ENCODE results near the gene PRKCA.
"Not testable (repeated sequence)": the region's sequence is repeated elsewhere in the genome, so short reads cannot be mapped to it uniquely, and the experiment has no call there.

Gene PRKCA

GRCh38 chr17:66717641-66718058 is 415.2 kb downstream of the PRKCA start:
- no peak for DNase-seq
- Histone ChIP-seq H3K4me3 (no peak overlapping the region), H3K4me1 (no peaks in the 10 kb centered on the region), H3K9me3 (no peaks in the 10 kb centered on the region), H3K27ac (no peak overlapping the region), H3K27me3 (no peaks in the 10 kb centered on the region), H3K36me3 (no peaks in the 10 kb centered on the region)
- intact Hi-C loops (cut with DNase I; ENCODE audit: low total_unique reads), result loop anchor here (5.0 kb wide), 1 partner anchor 190 kb away; no protein-coding TSS in a partner anchor
- no peak for TF ChIP-seq CTCF (IDR thresholded peaks at IDR 0.05)

- no peak for TF ChIP-seq CTCF (IDR thresholded peaks at IDR 0.05)
- DNase-seq, result no peak
- Histone ChIP-seq H3K27ac (no peak overlapping the region), H3K36me3 (no peaks in the 10 kb centered on the region), H3K9me3 (no peaks in the 10 kb centered on the region), H3K27me3 (no peaks in the 10 kb centered on the region), H3K4me3 (no peak overlapping the region), H3K4me1 (peaks cover 0 to 15% (median 11%) of the 10 kb centered on the region in 4 donors)
- intact Hi-C loops (cut with DNase I; ENCODE audit: low total_unique reads), result no loop called here
Measured at GRCh38 chr17:66720027-66720426, 417.6 kb downstream of the PRKCA start.

DNA sequence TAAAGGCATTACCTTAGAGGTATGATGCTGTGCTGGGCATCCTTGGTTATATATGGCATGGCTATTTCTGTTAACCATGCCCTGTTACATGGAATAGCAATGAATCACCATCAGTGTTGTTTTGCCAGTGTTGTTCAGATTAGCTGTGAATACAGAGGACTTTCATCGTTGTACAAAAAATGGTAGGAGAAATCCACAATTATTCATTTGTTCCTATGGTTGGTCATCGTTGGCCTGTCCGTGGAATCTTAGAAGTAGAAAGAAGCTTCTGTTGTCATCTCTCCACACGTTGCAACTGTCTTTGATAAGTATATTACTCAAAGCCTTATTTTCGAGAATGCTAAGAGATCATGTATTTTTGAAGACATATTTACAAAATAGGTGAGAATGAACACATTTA is 418.2 kb downstream of the PRKCA start:
- DNase-seq, result no peak
- Histone ChIP-seq H3K4me1 (peaks cover 0 to 20% (median 15%) of the 10 kb centered on the region in 4 donors), H3K36me3 (no peaks in the 10 kb centered on the region), H3K4me3 (no peak overlapping the region), H3K27ac (no peak overlapping the region), H3K27me3 (no peaks in the 10 kb centered on the region), H3K9me3 (no peaks in the 10 kb centered on the region)
- no peak for TF ChIP-seq CTCF (IDR thresholded peaks at IDR 0.05)
- intact Hi-C loops (cut with DNase I; ENCODE audit: low total_unique reads), result no loop called here

DNA sequence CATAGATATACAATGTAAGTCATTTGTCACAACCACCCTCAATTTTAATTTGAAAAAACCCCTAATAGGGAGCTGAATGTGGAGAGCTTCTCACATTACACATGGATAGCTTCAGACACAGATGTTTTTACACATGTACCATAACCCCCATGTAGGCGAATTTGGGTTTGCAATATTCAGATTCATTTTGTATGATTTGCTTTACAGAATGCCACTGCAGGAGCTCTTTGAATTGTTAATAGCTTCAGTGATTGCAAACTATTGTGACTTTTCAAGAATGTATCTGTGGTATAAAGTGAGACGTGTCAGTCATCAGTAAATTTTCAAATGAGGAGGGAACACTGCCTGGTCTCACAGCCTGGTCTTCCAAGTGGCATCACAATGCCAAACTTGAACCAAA is 419.9 kb downstream of the PRKCA start:
- Histone ChIP-seq H3K27me3 (no peaks in the 10 kb centered on the region), H3K27ac (no peak overlapping the region), H3K4me3 (no peak overlapping the region), H3K36me3 (no peaks in the 10 kb centered on the region), H3K9me3 (no peaks in the 10 kb centered on the region), H3K4me1 (peaks cover 0 to 26% (median 17%) of the 10 kb centered on the region in 4 donors)
- intact Hi-C loops (cut with DNase I; ENCODE audit: low total_unique reads), result no loop called here
- TF ChIP-seq CTCF (IDR thresholded peaks at IDR 0.05), result no peak
- DNase-seq, result no peak

DNA sequence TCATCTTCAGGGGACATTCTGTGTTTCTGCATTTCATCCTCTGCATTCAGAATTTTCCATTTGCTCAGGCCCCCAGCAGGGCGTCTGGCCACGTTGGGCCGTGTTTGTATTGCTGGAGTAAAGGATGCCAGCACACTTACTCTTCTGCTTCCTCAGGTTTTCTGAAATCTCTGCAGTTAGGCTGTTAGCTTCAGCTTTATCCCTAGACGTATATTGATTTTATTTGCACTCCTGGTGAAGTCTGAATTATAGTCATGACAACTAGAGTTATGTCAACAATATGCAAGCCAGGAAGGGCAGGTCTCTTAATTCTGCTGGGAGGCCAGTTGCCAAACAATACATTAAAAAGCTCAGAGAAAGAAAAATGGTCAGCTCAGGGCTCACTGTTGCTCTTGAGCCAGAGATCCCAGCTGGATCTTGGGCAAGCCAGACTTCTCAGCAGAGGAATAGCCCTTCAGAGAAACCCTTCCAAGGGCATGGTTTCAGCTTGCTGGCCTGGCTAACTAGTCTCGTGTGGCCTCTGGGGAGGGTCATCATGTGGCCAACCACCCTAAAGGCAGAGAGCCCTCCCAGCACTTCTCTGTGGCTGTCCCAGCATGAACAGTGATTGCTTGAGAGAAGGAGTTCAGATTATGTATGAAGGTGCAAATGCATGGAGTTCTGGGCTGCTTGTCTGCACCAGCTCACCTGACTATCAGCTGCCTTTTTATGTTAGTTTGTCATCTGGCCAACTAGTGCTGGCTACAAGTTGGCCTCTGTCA is 422.3 kb downstream of the PRKCA start:
- peaks cover 0 to 26% (median 17%) of the 10 kb centered on the region in 4 donors for H3K4me1 ChIP-seq
- H3K27me3 ChIP-seq, result no peaks in the 10 kb centered on the region
- DNase-seq, result no peak
- intact Hi-C loops (cut with DNase I; ENCODE audit: low total_unique reads), result no loop called here
- H3K9me3 ChIP-seq, result no peaks in the 10 kb centered on the region
- H3K36me3 ChIP-seq, result no peaks in the 10 kb centered on the region
- TF ChIP-seq CTCF (IDR thresholded peaks at IDR 0.05), result no peak
- H3K4me3 ChIP-seq, result no peak overlapping the region
- H3K27ac ChIP-seq, result no peak overlapping the region

DNA sequence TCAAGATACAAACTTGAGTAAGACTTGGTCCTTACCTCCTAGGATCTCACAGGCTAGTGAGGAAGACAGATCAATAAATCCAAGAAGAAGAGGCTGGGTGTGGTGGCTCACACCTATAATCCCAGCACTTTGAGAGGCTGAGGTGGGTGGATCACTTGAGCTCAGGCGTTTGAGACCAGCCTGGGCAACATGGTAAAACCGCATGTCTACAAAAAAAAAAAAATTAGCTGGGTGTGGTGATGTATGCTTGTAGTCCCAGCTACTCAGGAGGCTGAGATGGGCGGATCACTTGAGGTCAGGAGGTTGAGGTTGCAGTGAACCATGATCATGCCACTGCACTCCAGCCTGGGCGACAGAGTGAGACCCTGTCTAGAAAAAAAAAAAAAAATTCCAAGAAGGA is 423.0 kb downstream of the PRKCA start:
- H3K27me3 ChIP-seq; intact Hi-C loops (cut with DNase I; ENCODE audit: low total_unique reads): not testable (repeated sequence)

More for the DNA sequence above, 423.0 kb downstream of the PRKCA start:
- not testable (repeated sequence) for H3K9me3 ChIP-seq, DNase-seq, H3K4me3 ChIP-seq, H3K36me3 ChIP-seq, H3K27ac ChIP-seq
- H3K4me1 ChIP-seq, result peaks cover 0 to 26% (median 17%) of the 10 kb centered on the region in 4 donors

Data from tibial artery (tissue), 4 donors.